Measurements from ENCODE around the gene POLR2L.

DNA sequence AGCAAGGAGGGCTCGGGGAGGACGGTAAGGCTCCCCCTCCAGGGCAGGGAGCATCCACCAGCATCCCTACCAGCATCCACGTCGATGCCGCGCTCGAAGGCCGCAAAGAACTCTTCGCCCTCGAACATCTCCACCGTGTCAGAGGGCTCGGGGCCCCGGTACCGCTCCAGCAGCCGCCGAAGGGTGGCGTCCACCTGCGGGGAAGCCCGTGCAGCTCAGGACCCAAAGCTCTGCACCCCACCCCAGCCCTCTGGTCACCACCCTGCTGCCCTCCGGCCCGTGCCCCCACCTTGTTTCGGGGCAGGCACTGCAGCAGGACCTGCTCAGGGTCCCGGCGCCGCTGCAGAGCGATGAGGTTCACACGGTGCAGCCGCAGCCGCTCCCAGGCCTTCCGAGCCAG lies 41.9 kb downstream of the POLR2L start:
- TF ChIP-seq, protein P1, sequence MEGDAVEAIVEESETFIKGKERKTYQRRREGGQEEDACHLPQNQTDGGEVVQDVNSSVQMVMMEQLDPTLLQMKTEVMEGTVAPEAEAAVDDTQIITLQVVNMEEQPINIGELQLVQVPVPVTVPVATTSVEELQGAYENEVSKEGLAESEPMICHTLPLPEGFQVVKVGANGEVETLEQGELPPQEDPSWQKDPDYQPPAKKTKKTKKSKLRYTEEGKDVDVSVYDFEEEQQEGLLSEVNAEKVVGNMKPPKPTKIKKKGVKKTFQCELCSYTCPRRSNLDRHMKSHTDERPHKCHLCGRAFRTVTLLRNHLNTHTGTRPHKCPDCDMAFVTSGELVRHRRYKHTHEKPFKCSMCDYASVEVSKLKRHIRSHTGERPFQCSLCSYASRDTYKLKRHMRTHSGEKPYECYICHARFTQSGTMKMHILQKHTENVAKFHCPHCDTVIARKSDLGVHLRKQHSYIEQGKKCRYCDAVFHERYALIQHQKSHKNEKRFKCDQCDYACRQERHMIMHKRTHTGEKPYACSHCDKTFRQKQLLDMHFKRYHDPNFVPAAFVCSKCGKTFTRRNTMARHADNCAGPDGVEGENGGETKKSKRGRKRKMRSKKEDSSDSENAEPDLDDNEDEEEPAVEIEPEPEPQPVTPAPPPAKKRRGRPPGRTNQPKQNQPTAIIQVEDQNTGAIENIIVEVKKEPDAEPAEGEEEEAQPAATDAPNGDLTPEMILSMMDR (IDR thresholded peaks at IDR 0.05), result no peak
- TF ChIP-seq NFIC (IDR thresholded peaks at IDR 0.05; ENCODE audit: borderline replicate concordance) (no peak), CHD2 (IDR thresholded peaks at IDR 0.05; ENCODE audit: low read length, partially characterized antibody) (no peak), TAF1 (IDR thresholded peaks at IDR 0.05; ENCODE audit: borderline replicate concordance, low read depth, low read length) (no peak), POLR2AphosphoS5 (IDR thresholded peaks at IDR 0.05; ENCODE audit: low read depth, low read length) (no peak), SMC3 (IDR thresholded peaks at IDR 0.05; ENCODE audit: low read depth, low read length) (no peak), RAD21 (IDR thresholded peaks at IDR 0.05; ENCODE audit: low read length) (no peak)
- TF ChIP-seq, protein P2, sequence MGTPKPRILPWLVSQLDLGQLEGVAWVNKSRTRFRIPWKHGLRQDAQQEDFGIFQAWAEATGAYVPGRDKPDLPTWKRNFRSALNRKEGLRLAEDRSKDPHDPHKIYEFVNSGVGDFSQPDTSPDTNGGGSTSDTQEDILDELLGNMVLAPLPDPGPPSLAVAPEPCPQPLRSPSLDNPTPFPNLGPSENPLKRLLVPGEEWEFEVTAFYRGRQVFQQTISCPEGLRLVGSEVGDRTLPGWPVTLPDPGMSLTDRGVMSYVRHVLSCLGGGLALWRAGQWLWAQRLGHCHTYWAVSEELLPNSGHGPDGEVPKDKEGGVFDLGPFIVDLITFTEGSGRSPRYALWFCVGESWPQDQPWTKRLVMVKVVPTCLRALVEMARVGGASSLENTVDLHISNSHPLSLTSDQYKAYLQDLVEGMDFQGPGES (IDR thresholded peaks at IDR 0.05; ENCODE audit: low read depth, low read length), result no peak
- TF ChIP-seq, protein P3, sequence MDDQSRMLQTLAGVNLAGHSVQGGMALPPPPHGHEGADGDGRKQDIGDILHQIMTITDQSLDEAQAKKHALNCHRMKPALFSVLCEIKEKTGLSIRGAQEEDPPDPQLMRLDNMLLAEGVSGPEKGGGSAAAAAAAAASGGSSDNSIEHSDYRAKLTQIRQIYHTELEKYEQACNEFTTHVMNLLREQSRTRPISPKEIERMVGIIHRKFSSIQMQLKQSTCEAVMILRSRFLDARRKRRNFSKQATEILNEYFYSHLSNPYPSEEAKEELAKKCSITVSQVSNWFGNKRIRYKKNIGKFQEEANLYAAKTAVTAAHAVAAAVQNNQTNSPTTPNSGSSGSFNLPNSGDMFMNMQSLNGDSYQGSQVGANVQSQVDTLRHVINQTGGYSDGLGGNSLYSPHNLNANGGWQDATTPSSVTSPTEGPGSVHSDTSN (IDR thresholded peaks at IDR 0.05), result no peak
- TF ChIP-seq, protein P4, sequence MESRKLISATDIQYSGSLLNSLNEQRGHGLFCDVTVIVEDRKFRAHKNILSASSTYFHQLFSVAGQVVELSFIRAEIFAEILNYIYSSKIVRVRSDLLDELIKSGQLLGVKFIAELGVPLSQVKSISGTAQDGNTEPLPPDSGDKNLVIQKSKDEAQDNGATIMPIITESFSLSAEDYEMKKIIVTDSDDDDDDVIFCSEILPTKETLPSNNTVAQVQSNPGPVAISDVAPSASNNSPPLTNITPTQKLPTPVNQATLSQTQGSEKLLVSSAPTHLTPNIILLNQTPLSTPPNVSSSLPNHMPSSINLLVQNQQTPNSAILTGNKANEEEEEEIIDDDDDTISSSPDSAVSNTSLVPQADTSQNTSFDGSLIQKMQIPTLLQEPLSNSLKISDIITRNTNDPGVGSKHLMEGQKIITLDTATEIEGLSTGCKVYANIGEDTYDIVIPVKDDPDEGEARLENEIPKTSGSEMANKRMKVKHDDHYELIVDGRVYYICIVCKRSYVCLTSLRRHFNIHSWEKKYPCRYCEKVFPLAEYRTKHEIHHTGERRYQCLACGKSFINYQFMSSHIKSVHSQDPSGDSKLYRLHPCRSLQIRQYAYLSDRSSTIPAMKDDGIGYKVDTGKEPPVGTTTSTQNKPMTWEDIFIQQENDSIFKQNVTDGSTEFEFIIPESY (IDR thresholded peaks at IDR 0.05; ENCODE audit: borderline replicate concordance, low read depth), result no peak
- TF ChIP-seq, protein P5, sequence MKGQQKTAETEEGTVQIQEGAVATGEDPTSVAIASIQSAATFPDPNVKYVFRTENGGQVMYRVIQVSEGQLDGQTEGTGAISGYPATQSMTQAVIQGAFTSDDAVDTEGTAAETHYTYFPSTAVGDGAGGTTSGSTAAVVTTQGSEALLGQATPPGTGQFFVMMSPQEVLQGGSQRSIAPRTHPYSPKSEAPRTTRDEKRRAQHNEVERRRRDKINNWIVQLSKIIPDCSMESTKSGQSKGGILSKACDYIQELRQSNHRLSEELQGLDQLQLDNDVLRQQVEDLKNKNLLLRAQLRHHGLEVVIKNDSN (IDR thresholded peaks at IDR 0.05; ENCODE audit: borderline replicate concordance, low read depth), result no peak

All from SK-N-SH (cell line).